Transverse colon (tissue), 4 donors: ENCODE data around the gene COLEC11. TPM values are rescaled to one million over a fixed set of nuclear protein-coding genes. Genes with fewer than 3 reads are reported as not detected.

ENCODE experiments used
- DNase-seq: peaks from one replicate; pipeline ENCODE4 v3.0.0-alpha.2; 2019
- H3K27ac ChIP-seq, 4 donors: fragments of 200-600 bp; sonication (generic); 2 replicates each; pipeline ENCODE4 v1.5.1; 2016 to 2018; ENCODE audit warnings: inconsistent platforms in 4 of 4
- H3K27me3 ChIP-seq: fragments of 200-600 bp; sonication (generic); 2 replicates; pipeline ENCODE4 v1.5.1; 2017; ENCODE audit warnings: inconsistent platforms
- H3K36me3 ChIP-seq, 4 donors: fragments of 200-600 bp; sonication (generic); 2 replicates each; pipeline ENCODE4 v1.5.1; 2017 to 2019; ENCODE audit warnings: inconsistent platforms in 4 of 4
- H3K4me1 ChIP-seq, 4 donors: fragments of 200-600 bp; sonication (generic); 2 replicates each; pipeline ENCODE4 v1.5.1; 2017 to 2020; ENCODE audit warnings: inconsistent platforms in 4 of 4
- H3K4me3 ChIP-seq, 4 donors: fragments of 200-600 bp; sonication (generic); 1 replicate in 1 of 4; 2 replicates in 3 of 4; pipeline versions ENCODE4 v1.5.1 to v1.6.1; 2017 to 2019; ENCODE audit warnings: inconsistent platforms in 4 of 4
- H3K9me3 ChIP-seq, 2 donors: fragments of 200-600 bp; sonication (generic); 2 replicates each; pipeline ENCODE4 v1.5.1; 2017 to 2019; ENCODE audit warnings: inconsistent platforms in 2 of 2
- CTCF ChIP-seq, 5 experiments: fragments of 200-600 bp in 3 of 5; fragments of 450-650 bp in 2 of 5; sonication (generic) in 3 of 5; IDR thresholded peaks; 1 replicate in 2 of 5; 2 replicates in 3 of 5; pipeline ENCODE4 v1.5.1; 2016 to 2017; ENCODE audit warnings: antibody characterized with exemption in 5 of 5, inconsistent platforms in 3 of 5, mild to moderate bottlenecking in 2 of 5, moderate library complexity in 1 of 5
- EP300 ChIP-seq: sonication (generic); formaldehyde crosslinking; IDR thresholded peaks from one replicate; pipeline ENCODE4 v1.6.1; 2017; ENCODE audit warnings: antibody characterized with exemption, low read depth
- POLR2A ChIP-seq: fragments of 450-650 bp; IDR thresholded peaks from one replicate; pipeline ENCODE4 v1.6.1; 2016; ENCODE audit warnings: antibody characterized with exemption, mild to moderate bottlenecking, moderate library complexity
- POLR2AphosphoS5 ChIP-seq, 3 donors: sonication (generic); formaldehyde crosslinking; IDR thresholded peaks; one replicate each; pipeline ENCODE4 v1.6.1; 2016; ENCODE audit warnings: antibody characterized with exemption in 3 of 3
- WGBS, 2 donors: methylation state at CpG; one replicate each; pipeline ENCODE4 v1.1.5; 2018; ENCODE audit warnings: low coverage in 1 of 2; 5-methylcytosine and 5-hydroxymethylcytosine counted together
- in situ Hi-C, 4 donors: fragments of 200-750 bp; cut with MboI; loops; one replicate each; pipeline versions ENCODE4 v1.15.0 to v1.15.1; 2017; ENCODE audit warnings: low sequenced_read_pairs in 3 of 4, low pct_ligation_motif_present in 1 of 4, low pct_unique_long_range_greater_than_20kb in 1 of 4
- intact Hi-C: fragments of 100-400 bp; cut with DNase I; formaldehyde crosslinking; loops from one replicate; pipeline ENCODE4 v1.15.1; 2023; ENCODE audit warnings: low total_unique reads
- total RNA-seq, 4 donors: library from RNA; depleted of rRNA; stranded (reverse); fragments of >200 nt; gene quantifications; one replicate each; pipeline ENCODE4 v1.1.0, GENCODE V29; 2016

Gene COLEC11
- total RNA-seq, 4 donors from 2014 or later: 1.6 to 2.0 TPM; not detected in 2

GRCh38 chr2:3596901-3597417 is 2.0 kb downstream of the COLEC11 start:
- Histone ChIP-seq H3K36me3 (no peaks in the 10 kb centered on the region), H3K27me3 (no peaks in the 10 kb centered on the region), H3K9me3 (no peaks in the 10 kb centered on the region), H3K4me3 (no peak overlapping the region), H3K4me1 (no peaks in the 10 kb centered on the region), H3K27ac (no peak overlapping the region)
- TF ChIP-seq CTCF (IDR thresholded peaks at IDR 0.05): no peak
- TF ChIP-seq EP300: no peak
- no peak for TF ChIP-seq POLR2AphosphoS5 (IDR thresholded peaks at IDR 0.05)
- no peak for TF ChIP-seq POLR2A
- DNase-seq: no peak
- in situ Hi-C loops (no loop called here), intact Hi-C loops (no loop called here)
- WGBS, 2 donors: 83% methylated on average over 16 of the region's 16 CpGs; no CpG with 5 or more reads in 1 of the 2 donors

- 46 to 47% methylated on average over 6 of the region's 6 CpGs for WGBS, 2 donors
- Histone ChIP-seq H3K9me3 (no peaks in the 10 kb centered on the region), H3K27ac (no peak overlapping the region), H3K27me3 (no peaks in the 10 kb centered on the region), H3K4me1 (no peaks in the 10 kb centered on the region), H3K4me3 (no peak overlapping the region), H3K36me3 (no peaks in the 10 kb centered on the region)
- TF ChIP-seq POLR2AphosphoS5 (IDR thresholded peaks at IDR 0.05) (no peak), CTCF (IDR thresholded peaks at IDR 0.05) (no peak), EP300 (no peak), POLR2A (no peak)
- DNase-seq: no peak
- in situ Hi-C loops: no loop called here
- intact Hi-C loops: no loop called here
Observed at GRCh38 chr2:3597567-3597966, 2.7 kb downstream of the COLEC11 start.

GRCh38 chr2:3598197-3598910 is 3.4 kb downstream of the COLEC11 start:
- H3K4me1 ChIP-seq: no peaks in the 10 kb centered on the region
- H3K27ac ChIP-seq: no peak overlapping the region
- H3K4me3 ChIP-seq: no peak overlapping the region
- DNase-seq: no peak
- TF ChIP-seq POLR2A (no peak), CTCF (IDR thresholded peaks at IDR 0.05) (no peak), EP300 (no peak), POLR2AphosphoS5 (IDR thresholded peaks at IDR 0.05) (no peak)
- H3K27me3 ChIP-seq: no peaks in the 10 kb centered on the region
- 69 to 70% methylated on average over 6 to 22 of the region's 22 CpGs for whole genome bisulfite sequencing, 2 donors
- no peaks in the 10 kb centered on the region for H3K9me3 ChIP-seq
- intact Hi-C loops (no loop called here), in situ Hi-C loops (no loop called here)
- no peaks in the 10 kb centered on the region for H3K36me3 ChIP-seq

GRCh38 chr2:3598912-3599854 is 4.3 kb downstream of the COLEC11 start:
- in situ Hi-C loops (no loop called here), intact Hi-C loops (no loop called here)
- Histone ChIP-seq H3K9me3 (no peaks in the 10 kb centered on the region), H3K4me3 (no peak overlapping the region), H3K27ac (no peak overlapping the region), H3K27me3 (no peaks in the 10 kb centered on the region), H3K36me3 (no peaks in the 10 kb centered on the region), H3K4me1 (no peaks in the 10 kb centered on the region)
- TF ChIP-seq EP300 (no peak), POLR2A (no peak)
- DNase-seq: no peak
- WGBS, 2 donors: 86 to 89% methylated on average over 11 to 22 of the region's 22 CpGs
